Aorta (tissue), 5 donors: ENCODE measurements around the gene CPSF3. TPM values are rescaled to one million over a fixed set of nuclear protein-coding genes. Genes with fewer than 3 reads are reported as not detected.

Experiments
- ATAC-seq: fragments of 200-7000 bp; cut with Tn5 transposase; one replicate; pipeline ENCODE4 v1.9.1; 2022; ENCODE audit warnings: moderate library complexity; ENCODE audit not compliant: low FRiP score
- DNase-seq, 2 donors: peaks; one replicate each; pipeline ENCODE4 v3.0.0-alpha.2; 2020
- H3K27ac ChIP-seq, 2 donors: one replicate each; pipeline ENCODE4 v1.5.1; 2013; ENCODE audit warnings: low read length in 2 of 2, mild to moderate bottlenecking in 2 of 2, moderate library complexity in 2 of 2, control low read depth in 1 of 2, inconsistent platforms in 1 of 2, low read depth in 1 of 2
- H3K27me3 ChIP-seq, 2 donors: one replicate each; pipeline ENCODE4 v1.6.1; 2013; ENCODE audit warnings: control low read depth in 1 of 2, low read length in 1 of 2, mild to moderate bottlenecking in 1 of 2, moderate library complexity in 1 of 2; ENCODE audit not compliant: insufficient read depth in 2 of 2, control insufficient read depth in 1 of 2
- H3K36me3 ChIP-seq, 2 donors: one replicate each; pipeline ENCODE4 v1.6.1; 2013; ENCODE audit warnings: control low read depth in 1 of 2, low read length in 1 of 2, mild to moderate bottlenecking in 1 of 2; ENCODE audit not compliant: insufficient read depth in 2 of 2, control insufficient read depth in 1 of 2
- H3K4me1 ChIP-seq, 2 donors: one replicate each; pipeline ENCODE4 v1.6.1; 2013; ENCODE audit warnings: low read length in 2 of 2, control low read depth in 1 of 2, mild to moderate bottlenecking in 1 of 2, moderate library complexity in 1 of 2; ENCODE audit not compliant: insufficient read depth in 2 of 2, control insufficient read depth in 1 of 2
- H3K4me3 ChIP-seq, 2 donors: one replicate each; pipeline ENCODE4 v1.5.1; 2013; ENCODE audit warnings: low read length in 2 of 2, control low read depth in 1 of 2, mild to moderate bottlenecking in 1 of 2
- H3K9me3 ChIP-seq: one replicate; pipeline ENCODE4 v1.6.1; 2013; ENCODE audit warnings: mild to moderate bottlenecking, low read length; ENCODE audit not compliant: control insufficient read depth
- WGBS, 2 donors: extraction: QIAGEN DNeasy Blood & Tissue Kit; methylation state at CpG; one replicate each; pipeline ENCODE4 v1.1.7; 2013; 5-methylcytosine and 5-hydroxymethylcytosine counted together
- intact Hi-C, 2 donors: fragments of 100-400 bp; cut with DNase I; formaldehyde crosslinking; loops; one replicate each; pipeline versions ENCODE4 v1.14.2 to v1.15.0; 2022
- polyA plus RNA-seq, 2 donors: library from polyadenylated mRNA; stranded (reverse); fragments of 200-250 nt; gene quantifications; one replicate each; pipeline ENCODE4 v1.2.3, GENCODE V29; 2013
- total RNA-seq, 2 donors: library from RNA; stranded (reverse); fragmentation: NEBNext Ultra II Directional; extraction: Animal tissue kit (Norgen Biotek cat#: 25700); gene quantifications; one replicate each; pipeline ENCODE4 v1.2.1, GENCODE V29; 2021
- donor health status: healthy with polysubstance abuse.
- donor health status: Bipolar disorder and iron deficiency.
- donor health status: DM: no; HTN: no; CAD: no.
- donor health status: DM: no; HTN: no; CAD: no.
- donor health status: DM: yes; HTN: yes; CAD: no.

CPSF3 gene
- total and polyA plus RNA-seq, 4 donors: 12.9 to 20.4 (median 14.7) TPM

- peak overlapping the region; percentile 20 to 60 for H3K4me3 ChIP-seq
- ATAC-seq (peak; percentile 65), DNase-seq (peak in 1 of 2 donors; percentile 70)
- H3K27me3 ChIP-seq: no peaks in the 10 kb centered on the region
- 5% methylated on average over 39 of the region's 39 CpGs for WGBS, 2 donors
- no peaks in the 10 kb centered on the region for H3K36me3 ChIP-seq
- intact Hi-C loops: loop anchor here in 1 of 2 donors (5.0 kb wide), 2 partner anchors 52 to 158 kb away; partner anchors contain the start of genes CPSF3, ITGB1BP1 and YWHAQ
- no peaks in the 10 kb centered on the region for H3K9me3 ChIP-seq
- H3K27ac ChIP-seq: peak overlapping the region in 1 of 2 donors; percentile 38
- peaks cover 0 to 3% of the 10 kb centered on the region in 2 donors for H3K4me1 ChIP-seq
Measured at GRCh38 chr2:9473985-9474360, 50.5 kb downstream of the CPSF3 start.

GRCh38 chr2:9474361-9475057, 51.1 kb downstream of the CPSF3 start, which contains the start of gene IAH1:
TSS of gene IAH1 (plus strand) at chr2:9474551. CDS start at chr2:9474567, 16 bp downstream.
- DNase-seq (peak; percentile 75 to 90), ATAC-seq (peak; percentile 88)
- Histone ChIP-seq H3K4me3 (peak within 1 kb of the TSS; percentile 60 to 67), H3K9me3 (no peaks in the 10 kb centered on the region), H3K27ac (peak within 1 kb of the TSS; percentile 8 to 66), H3K27me3 (no peaks in the 10 kb centered on the region), H3K4me1 (peaks cover 0 to 3% of the 10 kb centered on the region in 2 donors), H3K36me3 (no peaks in the 10 kb centered on the region)
- 0 to 1% methylated on average over 44 to 91 of the region's 91 CpGs for WGBS, 2 donors
- intact Hi-C loops: loop anchor here in 1 of 2 donors (5.0 kb wide), 2 partner anchors 52 to 158 kb away; partner anchors contain the start of genes CPSF3, ITGB1BP1 and YWHAQ

DNA sequence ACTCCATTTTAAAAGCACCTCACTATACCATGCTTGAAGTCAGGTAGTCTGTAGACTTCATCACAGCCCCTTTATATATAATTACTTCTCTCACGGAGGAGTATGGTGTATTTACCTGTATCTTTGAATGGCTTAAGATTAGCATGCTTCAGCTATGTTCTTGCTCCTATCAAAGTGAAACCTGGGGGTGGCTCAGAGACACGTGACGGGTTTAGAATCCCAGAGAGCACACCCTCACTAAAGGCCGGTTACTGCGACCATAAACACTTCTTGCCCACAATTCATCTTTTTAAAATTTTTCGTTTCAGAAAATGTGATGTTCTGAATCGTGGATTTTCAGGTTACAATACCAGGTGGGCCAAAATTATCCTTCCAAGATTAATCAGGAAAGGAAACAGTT, 54.5 kb downstream of the CPSF3 start:
- DNase-seq (no peak), ATAC-seq (no peak)
- H3K4me1 ChIP-seq: peaks cover 0 to 3% of the 10 kb centered on the region in 2 donors
- H3K27me3 ChIP-seq: no peaks in the 10 kb centered on the region
- no peaks in the 10 kb centered on the region for H3K9me3 ChIP-seq
- peaks cover 0 to 7% of the 10 kb centered on the region in 2 donors for H3K36me3 ChIP-seq
- intact Hi-C loops: no loop called here
- no peak overlapping the region for H3K27ac ChIP-seq
- 72 to 75% methylated on average over 7 of the region's 7 CpGs for WGBS, 2 donors
- H3K4me3 ChIP-seq: no peak overlapping the region

- no peak overlapping the region for H3K4me3 ChIP-seq
- intact Hi-C loops: no loop called here
- H3K36me3 ChIP-seq: peaks cover 0 to 8% of the 10 kb centered on the region in 2 donors
- no peaks in the 10 kb centered on the region for H3K9me3 ChIP-seq
- DNase-seq (no peak), ATAC-seq (no peak)
- no peak overlapping the region for H3K27ac ChIP-seq
- WGBS, 2 donors: 34 to 38% methylated on average over 3 of the region's 3 CpGs
- no peaks in the 10 kb centered on the region for H3K27me3 ChIP-seq
- H3K4me1 ChIP-seq: peaks cover 0 to 3% of the 10 kb centered on the region in 2 donors
Measured at GRCh38 chr2:9478526-9478925, 55.1 kb downstream of the CPSF3 start.

DNA sequence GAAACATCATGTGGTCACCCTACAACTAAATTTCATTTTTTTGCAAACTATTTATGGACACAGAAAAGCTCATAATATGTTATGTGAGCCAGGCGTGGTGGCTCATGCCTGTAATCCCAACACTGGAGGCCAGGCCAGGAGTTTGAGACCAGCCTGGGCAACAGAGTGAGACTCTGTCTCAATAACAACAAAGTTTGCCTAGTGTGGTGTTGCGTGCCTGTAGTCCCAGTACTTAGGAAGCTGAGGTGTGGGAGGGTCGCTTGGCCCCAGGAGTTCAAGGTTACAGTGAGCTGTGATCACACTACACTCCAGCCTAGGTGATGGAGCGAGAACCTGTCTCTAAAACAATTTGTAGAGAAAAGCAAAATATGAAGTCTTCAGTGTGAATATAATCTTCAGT, 56.7 kb downstream of the CPSF3 start:
- peaks cover 0 to 13% of the 10 kb centered on the region in 2 donors for H3K36me3 ChIP-seq
- no peak overlapping the region for H3K27ac ChIP-seq
- ATAC-seq (no peak), DNase-seq (no peak)
- peaks cover 0 to 3% of the 10 kb centered on the region in 2 donors for H3K4me1 ChIP-seq
- no peaks in the 10 kb centered on the region for H3K27me3 ChIP-seq
- intact Hi-C loops: no loop called here
- H3K4me3 ChIP-seq: no peak overlapping the region
- WGBS, 2 donors: 85 to 86% methylated on average over 4 of the region's 4 CpGs
- H3K9me3 ChIP-seq: no peaks in the 10 kb centered on the region

- DNase-seq (no peak), ATAC-seq (no peak)
- intact Hi-C loops: no loop called here
- Histone ChIP-seq H3K36me3 (peaks cover 0 to 20% of the 10 kb centered on the region in 2 donors), H3K4me3 (no peak overlapping the region), H3K27ac (no peak overlapping the region), H3K27me3 (no peaks in the 10 kb centered on the region), H3K9me3 (no peaks in the 10 kb centered on the region), H3K4me1 (no peaks in the 10 kb centered on the region)
Measured at GRCh38 chr2:9483107-9483506, 59.7 kb downstream of the CPSF3 start.

DNA sequence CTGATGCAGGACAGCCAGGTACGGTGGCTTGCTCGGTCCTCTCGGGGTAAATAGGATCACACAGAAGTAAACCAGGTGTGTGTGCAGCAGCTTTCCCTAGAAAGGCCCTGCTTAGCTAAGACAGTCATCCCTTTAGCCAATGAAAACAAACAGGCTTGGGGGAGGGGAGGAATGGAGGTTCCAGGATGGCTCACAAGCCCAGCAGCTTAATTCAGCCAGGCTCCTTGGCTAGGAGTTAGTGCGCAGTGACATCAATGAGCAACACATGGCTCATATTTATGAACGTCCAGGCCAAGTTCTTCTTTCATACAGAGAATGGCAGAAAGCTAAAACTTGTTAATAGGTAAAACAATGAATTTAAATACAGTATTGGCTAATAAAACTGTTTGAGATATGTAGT, 61.1 kb downstream of the CPSF3 start:
- no peaks in the 10 kb centered on the region for H3K4me1 ChIP-seq
- no peak for DNase-seq
- H3K9me3 ChIP-seq: no peaks in the 10 kb centered on the region
- no peak for ATAC-seq
- intact Hi-C loops: no loop called here
- H3K27ac ChIP-seq: no peak overlapping the region
- 73 to 74% methylated on average over 5 of the region's 5 CpGs for WGBS, 2 donors
- peaks cover 0 to 20% of the 10 kb centered on the region in 2 donors for H3K36me3 ChIP-seq
- no peak overlapping the region for H3K4me3 ChIP-seq
- no peaks in the 10 kb centered on the region for H3K27me3 ChIP-seq

GRCh38 chr2:9488583-9489547, 65.4 kb downstream of the CPSF3 start:
- Histone ChIP-seq H3K27ac (no peak overlapping the region), H3K4me1 (no peaks in the 10 kb centered on the region), H3K4me3 (no peak overlapping the region), H3K36me3 (peaks cover 8 to 17% of the 10 kb centered on the region in 2 donors), H3K9me3 (no peaks in the 10 kb centered on the region), H3K27me3 (no peaks in the 10 kb centered on the region)
- ATAC-seq: no peak
- DNase-seq: no peak
- WGBS, 2 donors: 92 to 98% methylated on average over 1 of the region's 1 CpG
- intact Hi-C loops: no loop called here
